Activated T-cell treated with anti-CD3 and anti-CD28 coated beads for 1 hour (primary cell): Measurements from ENCODE around the gene RBMS1.

Experiments
- DNase-seq: peaks from one replicate; pipeline ENCODE4 v3.0.0-alpha.2; 2020; ENCODE audit warnings: low read depth

RBMS1 gene

DNA sequence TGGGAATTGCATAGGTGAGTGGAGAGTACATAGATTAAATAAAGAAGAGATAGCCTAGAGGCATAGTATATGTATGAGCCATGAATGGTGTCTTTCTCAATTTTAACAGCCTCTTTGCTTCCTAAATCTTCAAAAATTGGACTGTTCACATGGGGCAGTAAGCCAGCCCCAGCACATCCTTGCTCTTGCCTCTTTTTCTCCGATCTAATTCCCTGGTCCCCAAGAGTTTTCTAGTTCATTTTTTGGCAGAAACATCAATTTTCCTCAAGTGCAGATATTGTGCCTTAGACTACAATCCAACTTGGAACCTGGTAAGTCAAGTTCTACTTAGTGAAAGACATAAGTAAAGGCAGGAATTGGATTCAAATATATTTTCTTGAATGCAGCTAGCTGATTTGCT lies 243.7 kb downstream of the RBMS1 start:
- no peak for DNase-seq

DNA sequence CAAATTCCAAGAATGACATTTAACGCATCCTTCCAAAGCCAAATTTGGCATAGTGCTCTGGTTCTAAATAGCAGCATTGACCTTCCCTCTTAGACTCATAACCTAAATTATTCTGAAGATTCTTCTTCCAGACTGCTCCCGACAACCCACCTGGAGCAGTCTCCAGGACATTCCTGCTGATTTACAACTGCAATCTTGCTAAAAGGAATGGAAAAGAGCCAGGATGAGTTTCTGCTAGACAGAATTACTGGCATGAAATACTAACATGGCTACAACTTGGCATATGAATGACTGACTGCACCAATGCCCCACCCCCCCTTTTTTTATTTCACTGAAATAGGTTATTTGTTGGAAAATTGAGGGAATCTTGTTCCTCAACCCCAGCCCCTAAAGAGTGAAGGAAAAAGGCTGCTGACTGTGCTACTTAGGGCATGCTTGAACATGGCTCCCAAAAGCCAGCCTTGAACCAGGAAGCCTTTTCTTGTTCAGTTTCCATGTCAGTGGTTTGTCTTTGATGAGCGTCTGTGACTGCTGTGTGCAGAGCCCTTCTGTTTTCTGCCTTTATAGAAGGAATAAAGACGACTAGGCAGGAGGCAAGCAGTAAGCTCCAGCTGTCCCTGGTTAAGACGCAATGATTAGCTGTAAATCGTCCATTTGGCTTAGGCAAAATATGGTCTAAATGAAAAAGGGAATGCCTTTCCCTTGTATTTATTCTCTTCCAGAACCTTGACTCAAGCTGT lies 246.1 kb downstream of the RBMS1 start:
- DNase-seq = no peak

DNA sequence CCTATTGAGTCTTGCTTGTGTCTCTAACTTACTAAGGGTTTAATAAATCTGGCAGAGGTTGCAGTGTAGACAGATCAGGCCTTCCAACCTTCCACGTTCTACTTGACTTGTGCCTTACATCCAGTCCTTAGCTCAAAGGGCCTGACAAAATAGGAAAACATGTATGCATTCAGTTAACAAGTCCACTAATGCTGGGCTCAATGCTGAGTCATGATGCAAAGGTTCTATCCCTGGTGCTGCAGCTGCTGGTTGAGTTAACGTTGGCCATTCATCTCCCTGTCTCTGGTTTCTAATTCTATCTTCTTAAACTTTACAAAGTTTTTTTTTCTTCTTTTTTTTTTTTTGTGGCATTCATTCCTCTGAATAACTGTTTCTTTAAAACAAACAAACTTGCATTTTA lies 247.3 kb downstream of the RBMS1 start:
- no peak for DNase-seq

DNA sequence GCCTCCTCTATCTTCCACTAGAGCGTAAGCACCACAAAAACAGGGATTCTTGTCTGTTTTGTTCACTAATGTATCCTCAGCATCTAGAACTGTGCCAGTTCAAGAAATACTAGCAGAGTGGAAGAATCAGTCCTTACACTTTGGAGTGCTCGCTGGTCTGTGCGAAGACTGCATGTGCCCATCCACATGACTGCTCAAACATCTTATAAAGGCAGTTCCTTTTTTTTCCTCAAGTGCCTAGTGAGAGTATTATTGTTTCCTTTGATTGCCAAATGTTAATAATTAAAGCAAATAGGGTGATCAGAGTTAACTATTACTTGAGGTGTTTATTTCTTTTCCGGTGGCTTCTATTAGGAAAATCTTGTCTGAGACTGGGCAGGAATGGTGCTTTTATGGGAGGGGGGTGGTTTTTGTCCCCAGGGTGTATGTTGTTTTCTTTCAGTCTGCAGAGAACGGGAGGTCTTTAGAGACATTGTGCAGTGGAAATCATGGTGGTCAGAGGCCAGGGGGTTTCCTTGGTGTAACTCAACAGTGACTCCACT lies 247.9 kb downstream of the RBMS1 start:
- no peak for DNase-seq

DNA sequence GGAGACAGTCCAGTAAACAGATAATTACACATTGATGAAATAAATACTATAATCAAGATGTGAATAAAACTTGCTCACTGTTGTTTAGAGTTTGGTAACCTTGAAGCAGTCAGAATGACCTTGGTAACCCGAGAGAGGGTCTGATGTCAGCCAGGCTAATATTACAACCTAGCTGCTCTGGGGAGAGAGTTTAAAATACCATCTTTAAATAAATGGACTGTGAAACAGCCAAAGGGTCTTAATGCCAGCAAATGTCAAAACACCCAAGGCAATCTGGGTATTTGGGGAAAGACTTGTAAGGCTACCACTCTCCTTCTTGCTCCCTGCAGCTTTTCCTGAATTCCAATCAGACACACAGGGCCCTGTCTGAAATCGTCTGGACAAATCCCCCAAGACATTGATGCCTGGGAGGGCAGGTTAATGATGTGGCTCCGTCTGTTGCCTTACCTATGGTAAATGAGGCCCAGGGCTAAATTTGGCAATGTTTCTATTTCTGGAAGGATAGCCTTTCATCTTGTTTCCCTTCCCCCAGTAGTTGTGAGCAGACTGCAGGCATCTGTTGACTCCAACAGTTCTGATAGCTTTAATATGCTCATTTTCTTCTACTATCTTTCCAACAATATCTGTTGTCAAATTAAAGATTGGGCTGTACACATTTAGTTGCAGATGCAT lies 250.6 kb downstream of the RBMS1 start:
- DNase-seq = no peak

DNA sequence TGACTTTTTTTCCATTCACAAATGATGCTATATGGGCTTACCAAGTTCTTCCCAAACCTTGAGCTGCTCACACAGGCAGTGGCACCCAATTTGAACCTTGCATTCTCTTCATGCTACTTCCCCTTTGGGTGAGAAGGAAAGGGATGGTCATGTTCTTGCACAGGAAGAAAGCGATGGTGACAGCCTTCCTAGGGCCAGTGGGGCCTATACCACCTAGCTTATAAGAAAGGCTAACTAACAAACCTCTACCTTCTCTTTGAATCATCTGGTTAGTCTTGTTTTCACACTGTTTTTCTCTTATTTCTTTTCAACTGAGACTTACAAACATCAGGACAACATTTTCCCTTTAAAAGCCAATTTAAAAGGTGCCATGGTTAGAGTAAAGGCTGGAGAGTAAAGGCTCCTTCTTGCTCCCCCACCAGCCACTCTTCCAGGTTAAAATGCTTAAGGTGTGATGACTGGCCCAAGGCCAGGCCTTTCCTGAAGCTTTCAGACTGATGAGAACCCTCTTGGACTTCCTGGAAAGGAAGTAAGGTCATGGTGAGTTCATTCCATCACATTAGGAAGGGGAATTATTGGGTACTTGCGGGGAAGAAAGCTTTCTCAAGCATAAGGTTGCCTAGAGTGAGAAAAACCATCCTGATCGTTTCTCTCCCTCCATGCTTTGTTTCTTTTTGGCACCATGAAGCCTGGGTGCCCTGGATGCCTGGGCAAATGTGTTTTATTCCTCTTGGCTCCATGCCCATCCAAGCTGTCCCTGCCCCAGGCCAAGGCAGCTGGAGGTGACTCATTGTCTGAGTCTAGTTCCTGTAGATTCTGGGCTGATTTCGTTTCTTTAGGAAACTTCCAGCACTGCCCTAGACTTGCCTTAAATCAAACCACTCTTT lies 252.1 kb downstream of the RBMS1 start:
- no peak for DNase-seq

DNA sequence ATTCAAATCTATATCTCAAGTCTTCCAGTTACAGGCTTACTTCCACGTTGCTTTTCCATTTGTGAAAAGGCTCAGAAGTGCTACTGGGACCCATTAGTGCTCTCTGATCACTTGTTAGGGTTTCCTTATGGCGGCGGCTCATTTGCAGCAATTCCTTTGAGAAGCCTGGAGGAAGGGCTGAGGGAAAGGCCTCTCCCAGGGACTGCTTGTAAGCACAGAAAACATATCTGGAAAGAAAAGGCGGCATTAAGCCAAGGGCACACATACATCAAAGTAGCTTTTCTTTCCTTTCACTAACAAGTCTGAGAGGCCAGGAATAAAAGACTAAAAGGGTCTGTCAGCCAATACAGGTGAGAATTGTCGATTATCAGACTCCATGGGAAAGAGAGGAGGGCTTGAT lies 254.2 kb downstream of the RBMS1 start:
- DNase-seq = no peak

DNA sequence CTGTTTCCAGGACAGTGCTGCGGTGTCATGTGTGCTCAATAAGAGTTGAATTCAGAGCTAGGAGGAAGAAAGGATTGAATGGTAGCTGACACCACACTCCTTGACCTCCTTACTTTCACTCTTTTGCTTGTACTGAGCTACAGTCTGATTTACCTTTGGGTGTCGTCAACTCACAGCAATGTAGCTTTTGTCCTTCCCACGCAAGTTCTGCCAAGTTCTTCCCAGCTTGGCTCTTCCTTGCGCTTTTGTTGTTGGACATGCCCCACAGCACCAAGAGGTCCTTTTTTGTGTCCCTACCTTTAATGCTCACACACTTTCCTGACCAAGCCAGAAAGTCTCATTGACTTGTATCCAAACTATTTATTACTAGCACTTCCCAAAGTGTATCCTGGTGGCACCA lies 255.2 kb downstream of the RBMS1 start:
- no peak for DNase-seq

DNA sequence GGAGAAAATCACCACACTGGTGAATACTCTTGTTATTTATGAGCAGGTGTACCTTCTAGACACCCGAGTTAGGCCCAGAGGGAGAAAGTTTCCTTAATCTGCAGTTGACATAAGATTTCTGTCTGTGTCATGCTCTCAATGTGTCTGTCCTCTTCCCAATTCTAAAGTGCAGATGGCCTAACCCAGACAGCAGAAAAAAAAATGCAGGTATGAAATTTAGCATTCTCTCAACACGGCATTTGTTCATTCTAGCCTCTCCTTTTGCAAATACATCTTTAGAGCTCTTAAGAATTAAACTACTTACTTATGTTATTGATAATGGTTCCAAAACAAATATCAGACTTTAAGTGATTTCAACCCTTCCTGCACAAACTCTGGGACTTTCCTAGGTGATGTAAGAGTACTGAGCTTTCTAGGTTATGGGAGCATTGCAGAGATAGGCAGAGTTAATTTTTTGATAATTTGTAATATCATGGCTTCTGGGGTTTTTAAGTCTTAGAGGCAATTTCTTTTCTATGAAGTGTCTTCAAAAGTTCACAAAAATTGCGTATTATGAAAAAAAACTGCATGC lies 260.6 kb downstream of the RBMS1 start:
- no peak for DNase-seq

DNA sequence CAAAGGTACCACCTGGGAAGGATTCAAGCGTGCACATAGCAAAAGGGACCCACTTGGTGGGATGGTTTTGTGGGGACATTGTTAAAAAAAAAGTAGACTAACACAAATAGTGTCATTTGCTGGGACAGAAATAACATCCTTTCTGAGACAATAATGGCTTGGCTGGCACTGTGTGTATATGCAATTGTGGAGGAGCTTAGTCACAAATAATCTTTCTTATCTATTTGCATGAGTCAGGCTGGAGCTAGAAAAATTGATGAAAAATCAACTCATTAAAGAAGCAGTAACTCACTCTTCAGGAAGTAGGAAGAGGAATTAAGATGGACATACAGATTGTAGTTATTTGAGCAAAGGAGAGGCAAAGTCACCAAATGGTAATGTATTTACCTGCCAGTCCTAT lies 264.0 kb downstream of the RBMS1 start:
- no peak for DNase-seq

DNA sequence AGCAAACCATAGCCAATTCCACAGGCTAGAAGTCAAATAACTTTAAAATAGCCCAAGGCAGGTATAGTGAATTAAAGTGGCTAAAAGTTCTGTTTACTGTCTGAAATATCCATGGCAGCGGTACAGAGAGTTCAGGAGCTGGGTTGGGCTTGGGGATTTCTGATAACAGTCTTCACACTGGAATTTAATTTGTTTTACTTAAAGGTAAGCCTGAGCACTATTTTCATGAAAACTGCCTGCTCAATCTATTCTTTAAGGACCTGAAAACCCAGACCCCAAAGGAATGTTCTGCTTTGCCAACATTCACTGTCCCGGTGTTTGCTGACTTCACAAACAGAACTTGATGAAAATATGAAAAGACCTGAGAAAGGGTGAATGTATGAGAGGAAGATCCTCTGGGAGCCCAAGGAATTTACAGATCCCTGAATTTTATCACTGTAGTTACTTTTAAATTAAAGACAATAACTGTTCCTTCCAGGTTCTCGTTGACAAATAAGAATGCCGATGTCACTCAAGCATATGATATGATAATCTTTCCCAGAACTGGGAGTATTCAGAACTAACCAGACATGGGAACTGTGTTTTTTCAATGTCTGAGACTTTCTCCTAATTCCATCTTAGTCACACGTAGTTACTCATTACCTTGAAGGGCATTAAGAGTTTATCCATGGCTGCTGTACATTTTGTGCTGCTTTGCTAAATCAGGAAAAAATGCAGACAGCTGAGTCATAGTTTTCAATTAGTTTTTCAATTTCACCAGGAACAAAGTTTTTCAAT lies 265.3 kb downstream of the RBMS1 start:
- DNase-seq = no peak

DNA sequence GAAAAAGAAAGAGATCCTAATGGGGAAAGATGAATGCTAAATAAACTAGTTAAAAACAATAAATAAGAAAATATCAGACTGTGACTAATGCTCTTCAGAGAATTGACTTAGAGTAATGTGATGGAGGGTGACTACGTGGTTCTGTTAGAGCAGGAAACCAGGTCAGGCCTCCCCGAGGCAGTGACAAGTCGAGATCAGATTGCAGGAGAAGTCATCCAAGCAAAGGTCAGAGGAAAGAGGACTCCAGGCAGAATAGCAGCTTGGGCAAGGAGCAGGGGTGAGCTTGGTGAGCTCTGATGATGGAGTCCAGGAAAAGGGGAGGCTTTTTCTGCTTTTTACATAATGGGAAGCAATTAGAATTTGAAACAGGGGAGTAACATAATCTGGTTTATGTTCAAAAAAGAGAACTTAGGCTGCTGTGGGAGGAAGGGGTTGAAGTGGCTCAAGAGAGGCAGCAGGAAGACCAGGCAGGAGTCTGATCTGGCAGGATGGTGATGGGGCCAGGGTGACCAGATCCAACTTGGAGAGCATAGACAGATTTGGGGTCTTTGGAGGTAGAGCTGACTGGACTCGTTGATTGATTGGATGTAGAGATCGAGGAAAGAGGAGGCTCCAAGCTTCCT lies 266.2 kb downstream of the RBMS1 start:
- no peak for DNase-seq

DNA sequence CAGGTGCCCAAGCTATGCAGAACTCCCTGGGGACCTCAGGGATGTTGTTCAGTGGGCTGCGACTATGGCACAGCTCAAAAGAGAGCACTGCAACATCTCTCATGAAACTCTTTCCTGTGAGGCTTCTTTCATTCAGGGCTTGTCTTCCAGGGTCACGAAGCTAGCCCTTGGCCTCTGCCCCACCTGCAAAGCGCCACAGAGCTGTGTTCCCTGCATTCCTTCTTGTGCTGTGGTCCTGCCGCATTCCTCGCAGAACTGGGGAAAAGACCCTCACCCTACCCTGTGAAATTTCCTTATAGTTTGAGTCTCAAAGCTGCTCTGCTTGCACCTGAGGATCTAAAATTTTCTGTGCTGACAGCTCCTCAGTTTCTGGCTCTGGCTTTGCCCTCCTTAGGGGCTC lies 267.2 kb downstream of the RBMS1 start:
- DNase-seq = no peak

DNA sequence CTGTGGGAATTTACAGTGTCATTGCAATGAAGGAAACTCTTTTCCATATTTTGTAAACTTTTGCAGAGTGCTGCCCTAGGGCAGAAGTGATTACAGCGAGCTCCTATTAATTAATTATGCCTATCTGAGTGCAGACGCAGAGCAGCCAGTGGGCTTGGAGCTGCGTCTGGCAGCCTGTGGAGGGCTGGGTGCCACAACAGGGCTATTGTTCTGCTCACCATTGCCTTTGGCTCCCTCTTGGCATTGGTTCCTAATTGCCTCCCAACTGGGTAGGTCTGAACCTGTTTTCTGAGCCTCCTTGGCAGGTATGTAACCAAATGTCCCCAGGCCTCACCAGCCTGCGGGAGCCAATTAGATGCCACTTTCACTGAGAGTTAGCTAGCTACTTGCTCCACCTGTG lies 267.9 kb downstream of the RBMS1 start:
- no peak for DNase-seq

DNA sequence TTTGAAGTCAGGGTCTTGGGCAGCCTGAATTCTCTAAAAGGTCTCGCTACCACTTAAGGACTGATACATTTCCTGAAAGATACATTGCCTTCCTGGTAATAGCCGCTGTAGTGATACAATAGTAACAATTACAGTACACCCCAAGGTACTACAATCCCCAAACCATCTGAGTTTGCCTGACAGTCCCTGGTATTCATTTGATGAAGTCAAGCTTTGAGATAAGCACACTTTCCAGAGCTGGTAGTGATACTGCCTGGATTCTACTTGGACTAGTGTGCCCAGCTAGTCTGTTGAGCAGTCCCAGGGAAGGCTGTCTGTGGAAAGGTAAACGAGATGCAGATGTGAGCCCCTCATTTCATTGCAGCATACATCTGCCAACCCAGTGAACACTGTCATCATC lies 269.1 kb downstream of the RBMS1 start:
- no peak for DNase-seq

DNA sequence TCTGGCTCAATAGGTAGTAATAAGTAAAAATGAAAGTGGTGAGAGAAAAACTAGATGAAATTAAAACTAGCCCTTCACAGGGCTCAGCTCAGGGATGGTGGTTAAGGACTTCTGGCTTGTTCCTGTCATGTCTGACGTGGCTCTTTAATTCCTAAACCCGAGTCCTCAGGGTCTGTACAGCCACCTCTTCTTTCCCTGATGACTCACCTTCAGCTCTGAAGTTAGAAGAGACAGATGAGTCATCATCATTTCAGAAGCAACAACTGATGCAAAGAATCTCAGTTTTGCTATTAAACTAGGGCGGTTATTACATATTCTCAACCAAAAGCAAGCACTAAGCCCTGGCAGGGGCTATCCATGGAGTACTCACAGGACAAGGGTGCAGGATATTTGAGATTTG lies 269.5 kb downstream of the RBMS1 start:
- DNase-seq = no peak

DNA sequence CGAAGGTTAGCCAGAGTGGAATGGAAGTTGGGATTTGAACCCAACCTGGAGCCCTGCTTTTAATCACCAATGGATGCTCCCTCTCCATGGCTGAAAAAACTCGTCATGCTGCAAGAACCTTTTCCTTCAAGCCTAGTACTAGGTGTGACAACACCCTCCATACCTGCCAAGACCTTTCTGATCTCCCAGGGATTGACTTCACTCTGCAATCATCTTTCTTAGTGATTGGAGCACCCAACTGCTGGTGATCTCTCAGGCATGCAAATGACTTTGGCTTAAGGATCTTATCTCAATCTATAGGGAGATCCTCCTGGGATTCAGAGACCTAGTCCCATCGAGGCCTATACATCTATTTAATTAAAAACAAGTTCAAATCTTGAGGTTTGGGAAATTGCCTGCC lies 270.0 kb downstream of the RBMS1 start:
- no peak for DNase-seq

DNA sequence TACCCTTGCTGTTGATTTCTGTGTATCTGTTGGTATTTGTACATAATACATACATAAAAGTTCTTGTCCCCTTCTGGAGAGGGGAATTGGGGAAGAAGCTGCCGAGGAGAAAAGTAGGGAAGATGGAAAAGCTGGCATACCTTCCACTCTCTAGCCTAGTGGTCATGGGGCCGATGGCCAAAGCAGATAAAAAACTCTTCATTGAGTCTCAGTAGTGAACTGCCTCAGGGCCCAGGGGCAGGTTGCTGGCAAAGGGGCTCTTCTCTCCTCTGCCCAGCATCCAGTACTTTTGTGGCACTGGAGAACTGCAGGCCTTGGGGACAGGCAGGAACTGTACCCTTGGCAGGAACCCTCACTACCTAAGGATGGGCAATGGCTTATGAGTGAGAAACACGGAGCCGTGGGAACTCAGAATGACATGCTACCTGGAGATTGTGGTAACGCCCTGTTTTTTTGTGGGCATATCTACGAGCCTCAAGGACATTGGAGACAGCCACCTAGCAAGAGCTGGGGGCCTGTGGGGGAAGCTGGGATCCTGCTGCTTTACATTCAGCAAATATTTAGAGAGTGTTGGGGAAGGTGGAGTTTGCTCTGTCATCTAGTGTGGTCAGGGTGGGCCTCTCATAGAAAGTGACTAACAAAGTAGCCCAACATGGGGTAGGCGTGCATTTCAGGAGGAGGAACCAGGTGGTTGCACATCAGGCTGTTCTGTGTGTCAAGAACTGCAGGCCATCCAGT lies 270.9 kb downstream of the RBMS1 start:
- DNase-seq = no peak
